Ovary (tissue), 3 donors: Measurements from ENCODE around the gene XXYLT1.

Source experiments
- POLR2A ChIP-seq: fragments of 450-650 bp; IDR thresholded peaks from one replicate; pipeline ENCODE4 v1.6.1; 2017; ENCODE audit warnings: antibody characterized with exemption, mild to moderate bottlenecking, moderate library complexity
- TF ChIP-seq, protein P1 (sequence below), 3 donors: fragments of 450-650 bp in 2 of 3; fragments of 200-600 bp in 1 of 3; IDR thresholded peaks; one replicate each; pipeline versions ENCODE4 v1.5.1 to v1.8.0; 2016 to 2022; ENCODE audit warnings: antibody characterized with exemption in 3 of 3, mild to moderate bottlenecking in 1 of 3
- donor health status: DM: no; HTN: no; CAD: no.

- TF ChIP-seq, protein P1, sequence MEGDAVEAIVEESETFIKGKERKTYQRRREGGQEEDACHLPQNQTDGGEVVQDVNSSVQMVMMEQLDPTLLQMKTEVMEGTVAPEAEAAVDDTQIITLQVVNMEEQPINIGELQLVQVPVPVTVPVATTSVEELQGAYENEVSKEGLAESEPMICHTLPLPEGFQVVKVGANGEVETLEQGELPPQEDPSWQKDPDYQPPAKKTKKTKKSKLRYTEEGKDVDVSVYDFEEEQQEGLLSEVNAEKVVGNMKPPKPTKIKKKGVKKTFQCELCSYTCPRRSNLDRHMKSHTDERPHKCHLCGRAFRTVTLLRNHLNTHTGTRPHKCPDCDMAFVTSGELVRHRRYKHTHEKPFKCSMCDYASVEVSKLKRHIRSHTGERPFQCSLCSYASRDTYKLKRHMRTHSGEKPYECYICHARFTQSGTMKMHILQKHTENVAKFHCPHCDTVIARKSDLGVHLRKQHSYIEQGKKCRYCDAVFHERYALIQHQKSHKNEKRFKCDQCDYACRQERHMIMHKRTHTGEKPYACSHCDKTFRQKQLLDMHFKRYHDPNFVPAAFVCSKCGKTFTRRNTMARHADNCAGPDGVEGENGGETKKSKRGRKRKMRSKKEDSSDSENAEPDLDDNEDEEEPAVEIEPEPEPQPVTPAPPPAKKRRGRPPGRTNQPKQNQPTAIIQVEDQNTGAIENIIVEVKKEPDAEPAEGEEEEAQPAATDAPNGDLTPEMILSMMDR (IDR thresholded peaks at IDR 0.05): no peak
- no peak for TF ChIP-seq POLR2A
These were observed 63.2 kb downstream of the XXYLT1 start for GRCh38 chr3:195207731-195208130.
